ENCODE data around the gene MPND.
"Not testable (repeated sequence)": the region's sequence is repeated elsewhere in the genome, so short reads cannot be mapped to it uniquely, and the experiment has no call there.

Gene MPND

DNA sequence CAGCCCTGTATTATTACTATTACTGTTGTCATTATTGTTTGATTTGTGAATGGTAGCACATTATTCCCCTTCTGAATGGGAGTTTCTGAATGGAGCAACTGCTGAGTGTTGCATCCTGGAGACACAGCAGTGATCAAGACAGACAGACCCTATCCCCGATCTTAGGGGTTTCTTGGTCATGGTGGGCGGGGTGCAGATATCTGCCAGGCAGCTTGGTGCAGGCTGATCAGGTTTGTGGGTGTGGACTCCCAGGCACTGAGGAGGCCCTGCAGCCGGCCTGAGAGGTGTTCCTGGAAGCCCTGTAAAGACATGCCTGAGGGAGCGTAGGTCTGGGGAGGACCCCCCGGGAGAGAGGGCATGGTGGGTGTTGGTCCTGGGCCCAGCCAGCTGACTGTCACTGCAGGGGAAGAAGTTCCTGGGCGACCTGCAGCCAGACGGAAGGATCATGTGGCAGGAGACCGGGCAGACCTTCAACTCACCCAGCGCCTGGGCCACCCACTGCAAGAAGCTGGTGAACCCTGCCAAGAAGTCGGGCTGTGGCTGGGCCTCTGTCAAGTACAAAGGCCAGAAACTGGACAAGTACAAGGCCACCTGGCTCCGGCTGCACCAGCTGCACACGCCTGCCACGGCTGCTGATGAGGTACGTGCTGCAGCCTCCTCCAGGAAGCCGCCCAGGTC lies 2.1 kb downstream of the MPND start:
- DNase-seq (ENCODE audit: insufficient read length, low spot score) (no peak), FAIRE-seq (no peak)

DNA sequence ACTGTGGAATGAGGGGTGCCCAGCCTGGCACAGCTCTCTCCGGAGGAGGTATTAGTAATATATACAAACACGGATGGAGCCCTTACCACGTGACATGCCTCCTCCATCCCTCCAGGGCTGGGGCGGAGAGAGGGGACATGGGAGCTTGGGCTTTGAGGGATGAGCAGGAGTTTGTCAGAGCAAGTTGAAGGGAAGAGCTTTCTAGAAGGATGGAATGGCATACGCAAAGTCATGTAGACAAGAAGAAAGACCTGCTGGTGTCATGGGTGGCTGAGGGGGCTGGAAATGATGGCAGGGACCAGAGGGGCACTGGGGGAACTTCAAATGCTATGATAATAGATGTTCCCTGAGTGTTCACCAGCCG lies 2.6 kb downstream of the MPND start:
- FAIRE-seq (no peak), DNase-seq (ENCODE audit: insufficient read length, low spot score) (no peak)

DNA sequence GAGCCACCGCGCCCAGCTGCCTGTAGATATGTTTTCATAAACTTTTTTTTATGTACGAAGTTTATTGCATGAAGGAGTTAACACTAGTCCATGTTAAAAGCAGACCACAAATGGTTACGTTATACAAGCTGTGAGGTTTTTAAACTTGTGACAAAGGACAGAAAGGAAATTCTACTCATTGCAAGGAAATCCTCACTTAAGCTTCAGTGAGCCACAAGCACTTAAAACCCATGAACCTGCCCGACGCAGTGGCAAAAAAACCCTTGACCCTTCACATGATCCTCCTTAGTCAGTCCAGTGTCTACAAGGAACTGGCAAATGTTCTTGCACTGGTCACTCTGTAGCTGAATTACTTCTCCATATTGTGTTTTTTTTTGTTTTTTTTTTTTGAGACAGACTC lies 4.2 kb downstream of the MPND start:
- DNase-seq (ENCODE audit: insufficient read length, low spot score): no peak
- FAIRE-seq: no peak

DNA sequence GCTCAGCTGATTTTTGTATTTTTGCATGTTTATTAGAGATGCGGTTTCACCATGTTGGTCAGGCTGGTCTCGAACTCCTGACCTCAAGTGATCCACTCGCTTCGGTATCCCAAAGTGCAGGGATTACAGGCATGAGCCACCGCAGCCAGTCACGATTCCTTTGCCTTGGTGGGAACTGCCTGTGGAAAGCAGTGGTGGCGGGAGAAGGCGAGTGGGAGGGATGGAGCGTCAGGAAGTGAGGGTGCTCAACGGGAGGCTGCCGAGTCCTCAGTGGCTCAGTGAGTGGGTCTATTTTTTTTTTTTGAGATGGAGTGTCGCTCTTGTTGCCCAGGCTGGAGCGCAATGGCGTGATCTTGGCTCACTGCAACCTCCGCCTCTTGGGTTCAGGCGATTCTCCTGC lies 5.9 kb downstream of the MPND start:
- FAIRE-seq; DNase-seq (ENCODE audit: insufficient read length, low spot score): not testable (repeated sequence)

DNA sequence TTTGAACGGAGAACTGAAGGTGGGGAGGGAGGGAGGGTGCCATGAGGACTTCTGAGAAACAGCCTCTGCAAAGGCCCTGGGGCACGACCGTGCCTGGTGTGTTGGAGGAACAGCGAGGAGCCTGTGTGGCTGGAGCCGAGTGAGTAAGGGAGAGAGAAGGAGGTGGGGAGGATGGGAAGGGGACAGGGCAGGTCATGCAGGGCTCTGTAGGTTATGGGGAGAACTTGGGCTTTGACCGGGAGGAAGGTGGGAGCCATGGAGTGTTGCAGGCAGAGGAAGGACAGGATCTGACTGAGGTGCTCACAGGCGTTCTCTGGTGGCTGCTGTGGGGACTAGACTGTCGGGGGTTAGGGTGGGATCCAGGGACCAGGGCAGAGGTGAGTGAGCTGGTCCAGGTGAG lies 6.7 kb downstream of the MPND start:
- DNase-seq (ENCODE audit: insufficient read length, low spot score) (no peak), FAIRE-seq (no peak)

DNA sequence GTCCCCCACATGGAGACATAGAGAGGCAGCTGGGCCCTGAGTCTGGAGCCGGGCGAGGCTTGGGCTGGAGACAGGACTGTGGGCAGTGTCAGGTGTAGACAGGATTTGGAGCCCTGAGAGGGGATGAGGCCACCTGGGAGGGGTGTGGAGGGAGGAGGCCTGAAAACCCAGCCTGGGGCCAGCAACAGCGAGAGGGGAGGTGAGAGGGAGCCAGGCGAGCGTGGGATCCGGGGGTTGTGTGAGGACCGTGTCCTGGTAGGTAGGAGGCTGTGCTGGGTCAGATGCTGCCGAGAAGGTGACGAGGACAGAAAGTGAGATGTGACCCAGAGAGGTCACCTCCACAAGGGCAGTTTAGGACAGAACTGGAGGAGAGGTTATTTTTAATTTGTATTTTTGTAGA lies 7.4 kb downstream of the MPND start:
- no peak for FAIRE-seq
- DNase-seq (ENCODE audit: insufficient read length, low spot score): no peak

DNA sequence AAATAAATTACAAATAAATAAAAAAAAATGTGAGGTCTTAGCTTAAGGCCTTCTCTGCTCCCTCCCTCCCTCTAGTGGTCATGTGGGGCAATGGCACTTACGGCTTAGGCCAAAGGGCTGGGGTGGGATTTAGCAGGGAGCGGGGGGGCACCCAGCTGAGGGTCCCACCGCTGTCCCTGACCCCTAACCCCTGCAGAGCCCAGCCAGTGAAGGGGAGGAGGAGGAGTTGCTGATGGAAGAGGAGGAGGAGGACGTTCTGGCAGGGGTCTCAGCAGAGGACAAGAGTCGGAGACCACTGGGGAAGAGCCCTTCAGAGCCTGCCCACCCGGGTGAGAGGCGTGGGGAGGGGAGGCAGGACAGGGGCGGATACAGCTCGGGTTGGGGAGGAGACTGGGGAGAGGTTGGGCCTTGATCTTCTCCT lies 9.3 kb downstream of the MPND start:
- peak; percentile 52 for FAIRE-seq

DNA sequence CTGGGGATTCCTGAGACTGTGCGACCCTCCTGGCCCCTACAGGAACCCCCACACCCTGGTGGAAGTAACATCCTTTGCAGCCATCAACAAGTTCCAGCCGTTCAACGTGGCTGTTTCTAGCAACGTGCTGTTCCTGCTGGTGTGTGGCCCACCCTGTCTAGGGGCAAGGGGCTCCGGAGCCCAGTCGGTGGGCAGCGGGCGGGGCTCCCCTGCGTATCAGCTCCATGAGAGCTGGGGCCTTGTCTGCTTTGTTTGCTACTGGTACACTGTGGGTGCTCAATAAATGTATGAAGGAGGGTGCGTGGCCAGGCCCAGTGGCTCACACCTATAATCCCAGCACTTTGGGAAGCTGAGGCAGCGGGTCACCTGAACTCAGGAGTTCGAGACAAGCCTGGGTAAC lies 10.9 kb downstream of the MPND start:
- DNase-seq (ENCODE audit: insufficient read length, low spot score) (no peak), FAIRE-seq (no peak)

More for the DNA sequence above, 9.3 kb downstream of the MPND start:
- peak; percentile 70 for DNase-seq (ENCODE audit: insufficient read length, low spot score)

DNA sequence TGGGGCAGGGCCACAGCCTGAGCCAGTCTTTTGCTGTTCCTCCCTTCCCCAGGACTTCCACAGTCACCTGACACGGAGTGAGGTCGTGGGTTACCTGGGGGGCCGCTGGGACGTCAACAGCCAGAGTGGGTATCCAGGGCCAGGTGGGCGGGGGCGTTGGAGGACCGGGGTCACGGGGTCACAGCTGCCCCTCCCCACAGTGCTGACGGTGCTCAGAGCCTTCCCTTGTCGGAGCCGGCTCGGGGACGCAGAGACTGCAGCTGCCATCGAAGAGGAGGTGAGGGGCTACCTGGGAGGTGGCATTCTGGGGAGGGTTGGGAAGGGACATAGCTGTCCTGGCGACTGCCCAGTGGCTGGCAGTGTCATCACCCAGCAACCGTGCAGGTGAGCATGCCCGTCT lies 11.5 kb downstream of the MPND start:
- no peak for FAIRE-seq
- no peak for DNase-seq (ENCODE audit: insufficient read length, low spot score)

DNA sequence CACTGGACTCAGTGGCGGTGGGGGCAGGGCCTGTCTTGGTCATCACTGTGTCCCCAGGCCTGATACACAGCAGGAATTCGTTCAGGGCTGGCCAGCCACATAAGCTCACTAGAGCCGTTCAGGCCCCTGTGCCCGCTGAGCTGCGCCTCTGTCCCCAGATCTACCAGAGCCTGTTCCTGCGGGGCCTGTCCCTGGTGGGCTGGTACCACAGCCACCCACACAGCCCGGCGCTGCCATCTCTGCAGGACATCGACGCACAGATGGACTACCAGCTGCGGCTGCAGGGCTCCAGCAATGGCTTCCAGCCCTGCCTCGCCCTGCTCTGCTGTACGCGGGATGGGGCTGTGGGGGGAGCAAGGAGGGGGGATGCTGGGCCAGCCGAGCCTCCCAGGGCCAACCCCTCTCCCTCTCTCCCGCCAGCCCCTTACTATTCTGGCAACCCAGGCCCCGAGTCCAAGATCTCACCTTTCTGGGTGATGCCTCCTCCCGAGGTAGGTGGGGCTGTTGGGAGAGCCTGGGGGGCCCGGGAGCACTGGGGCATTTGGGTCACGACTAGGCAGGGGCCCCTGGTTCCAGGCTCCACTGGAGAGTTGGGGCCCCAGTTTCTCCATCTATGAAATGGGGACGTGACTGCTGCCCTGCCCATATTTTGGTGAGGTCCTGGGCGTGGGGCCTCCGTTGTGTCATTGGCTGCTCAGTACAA lies 13.9 kb downstream of the MPND start:
- FAIRE-seq (no peak), DNase-seq (ENCODE audit: insufficient read length, low spot score) (no peak)

DNA sequence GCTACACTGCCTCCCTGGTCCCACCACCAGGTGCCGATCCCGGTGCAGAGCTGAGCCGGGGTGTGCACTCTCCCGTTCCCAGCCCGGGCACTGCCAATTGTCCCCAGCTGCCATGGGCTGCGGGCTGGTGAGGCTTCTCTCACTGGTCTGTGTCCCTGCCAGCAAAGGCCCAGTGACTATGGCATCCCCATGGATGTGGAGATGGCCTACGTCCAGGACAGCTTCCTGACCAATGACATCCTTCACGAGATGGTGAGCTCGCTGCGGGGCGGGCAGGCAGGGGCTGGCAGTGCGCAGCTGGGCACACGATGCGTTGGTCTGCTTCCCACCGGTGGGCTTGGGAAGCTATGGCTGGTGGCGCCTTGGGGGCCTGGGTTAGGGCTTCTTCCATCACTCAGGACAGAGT lies 14.6 kb downstream of the MPND start:
- FAIRE-seq (no peak), DNase-seq (ENCODE audit: insufficient read length, low spot score) (no peak)

DNA sequence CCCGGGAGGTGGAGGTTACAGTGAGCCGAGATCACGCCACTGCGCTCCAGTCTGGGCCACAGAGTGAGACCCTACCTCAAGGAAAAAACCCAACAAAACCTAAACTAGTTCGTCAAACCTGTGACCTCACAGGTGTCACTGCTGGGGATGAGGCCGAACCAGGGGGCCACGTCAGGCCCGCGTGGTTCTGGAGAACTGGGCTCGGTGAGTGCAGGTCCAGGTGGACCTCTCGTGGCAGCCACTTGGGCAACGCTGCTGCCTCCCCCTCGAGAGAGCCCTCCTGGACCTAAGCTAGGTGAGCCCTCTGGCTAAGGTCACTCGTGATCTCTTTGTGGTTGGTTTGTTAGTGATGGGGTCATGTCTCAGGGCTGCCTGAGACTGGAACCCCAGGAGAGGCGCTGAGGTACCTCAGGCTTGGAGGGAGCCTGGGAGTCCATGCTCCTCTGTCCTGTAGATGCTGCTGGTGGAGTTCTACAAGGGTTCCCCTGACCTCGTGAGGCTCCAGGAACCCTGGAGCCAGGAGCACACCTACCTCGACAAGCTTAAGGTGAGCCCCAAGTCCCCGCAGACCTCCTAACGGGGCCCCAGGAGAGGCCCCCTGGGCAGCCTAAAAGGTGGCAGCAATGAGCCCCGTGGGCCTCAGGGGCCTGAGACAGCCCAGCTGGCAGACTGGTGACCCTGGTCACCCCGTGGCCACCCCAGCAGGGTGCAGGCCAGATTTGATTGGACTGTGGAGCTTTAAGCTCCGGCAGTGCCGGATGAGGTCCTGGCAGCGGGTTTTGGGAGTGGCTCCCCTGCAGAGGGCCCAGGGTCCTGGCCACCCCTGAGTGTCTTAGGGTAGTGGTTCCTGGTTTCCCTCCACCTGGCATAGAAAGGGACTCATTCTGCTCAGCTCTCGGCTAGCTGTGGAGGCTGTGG lies 15.6 kb downstream of the MPND start:
- DNase-seq (ENCODE audit: insufficient read length, low spot score): no peak
- FAIRE-seq: no peak

DNA sequence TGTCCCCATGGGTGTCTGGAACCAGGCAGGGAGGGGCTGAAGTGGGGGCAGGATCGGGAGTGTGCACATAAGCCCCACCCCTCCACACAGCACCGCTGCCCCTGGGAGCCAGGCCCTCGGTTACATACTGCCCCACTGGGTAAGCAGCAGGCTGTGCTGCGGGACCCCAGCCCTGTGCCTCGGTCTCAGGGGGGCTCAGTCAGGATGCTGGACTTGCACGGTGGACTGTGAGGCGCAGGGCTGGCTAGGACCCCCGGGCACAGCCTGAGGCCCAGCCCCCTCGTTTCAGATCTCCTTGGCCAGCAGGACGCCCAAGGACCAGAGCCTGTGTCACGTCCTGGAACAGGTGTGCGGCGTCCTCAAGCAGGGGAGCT lies 16.3 kb downstream of the MPND start:
- FAIRE-seq (no peak), DNase-seq (ENCODE audit: insufficient read length, low spot score) (no peak)

DNA sequence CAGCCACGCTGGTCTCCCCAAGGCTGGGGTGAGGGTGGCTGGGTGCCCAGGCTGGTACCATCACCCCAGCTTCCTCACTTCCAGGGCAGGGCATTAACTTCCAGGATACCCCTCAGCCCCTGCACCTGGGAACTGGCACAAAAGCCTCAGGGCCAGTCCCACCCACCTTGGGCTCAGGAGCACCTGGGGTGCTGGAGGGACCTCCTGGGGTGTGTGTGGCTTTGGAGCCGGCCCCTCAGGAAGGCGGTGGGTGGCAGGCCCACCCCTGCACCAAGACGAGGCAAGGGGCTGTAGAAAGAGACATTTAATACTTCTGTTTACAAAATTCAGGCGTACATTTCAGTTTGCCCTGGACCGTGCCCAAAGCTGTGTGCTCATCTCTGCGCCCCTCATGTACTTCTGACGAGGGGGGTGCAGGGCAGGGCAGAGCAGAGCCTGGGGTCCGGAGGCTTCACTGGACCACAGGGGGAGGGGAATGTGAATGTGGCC lies 16.8 kb downstream of the MPND start:
- DNase-seq (ENCODE audit: insufficient read length, low spot score): no peak
- FAIRE-seq: no peak

DNA sequence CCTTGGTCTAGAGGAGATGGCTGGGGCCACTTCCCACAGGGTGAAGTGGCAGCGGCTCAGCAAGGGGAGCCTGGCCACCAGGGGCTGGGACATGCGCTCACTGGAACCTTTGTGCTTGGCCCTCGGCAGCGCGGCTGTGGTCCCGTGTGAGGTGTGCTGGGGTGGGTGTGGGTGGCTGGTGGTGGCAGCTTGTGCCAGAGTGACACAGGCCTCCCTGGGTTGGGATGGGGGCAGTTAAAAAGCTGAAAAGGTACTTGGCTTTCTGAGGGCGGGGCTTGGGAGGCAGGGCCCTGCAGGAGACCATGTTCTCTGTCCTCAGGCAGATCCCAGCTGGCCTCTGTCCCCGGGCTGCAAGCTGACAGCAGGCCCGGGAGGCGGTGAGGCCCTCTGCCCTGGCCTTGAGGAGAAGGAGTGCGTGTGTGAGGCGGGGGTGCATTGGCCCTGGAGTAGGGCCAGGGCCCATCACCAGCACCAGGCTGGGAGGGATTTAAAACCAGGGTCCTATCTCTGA lies 17.3 kb downstream of the MPND start:
- FAIRE-seq (no peak), DNase-seq (ENCODE audit: insufficient read length, low spot score) (no peak)

DNA sequence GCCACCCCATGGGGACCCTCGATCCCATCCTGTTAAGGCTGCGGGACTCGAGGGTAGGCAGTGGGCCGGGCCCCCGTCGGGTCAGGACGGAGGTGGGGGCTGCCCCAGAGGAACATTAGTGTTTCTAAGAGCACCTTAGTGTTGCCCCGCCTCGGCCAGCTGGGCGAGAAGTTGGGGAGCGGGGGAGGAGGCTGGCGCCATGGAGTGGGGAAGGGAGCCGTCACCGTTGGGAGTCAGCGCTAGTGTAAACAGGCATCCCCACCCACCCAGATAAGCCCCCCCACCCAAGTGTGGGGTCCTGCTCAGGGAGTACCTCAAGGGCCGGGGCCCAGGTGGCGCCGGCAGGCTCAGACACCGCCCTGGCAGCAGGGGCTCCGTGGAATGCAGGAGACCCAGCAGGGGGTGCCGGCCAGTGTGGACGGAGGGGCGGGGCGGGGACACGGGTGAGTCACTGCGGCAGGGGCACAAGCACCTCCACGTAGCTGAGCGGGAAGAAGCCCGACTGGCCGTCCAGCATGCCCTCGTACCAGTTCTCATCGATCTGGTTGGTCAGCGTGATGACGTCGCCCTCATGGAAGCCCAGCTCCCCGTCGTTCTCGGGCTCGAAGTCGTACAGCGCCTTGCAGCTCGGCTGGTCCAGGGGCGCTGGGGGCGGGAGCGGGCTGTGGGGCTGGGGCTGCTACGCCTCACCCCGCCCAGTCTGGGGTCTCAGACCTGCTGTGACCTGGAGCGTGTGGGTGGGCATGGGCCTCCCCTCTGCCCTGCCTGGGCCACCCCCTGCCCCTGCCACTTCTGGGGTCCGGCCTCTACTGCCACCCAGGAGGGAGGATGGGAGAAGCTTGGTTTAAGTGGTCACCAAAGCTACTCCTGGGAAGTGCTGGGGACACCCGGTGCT lies 18.0 kb downstream of the MPND start:
- no peak for DNase-seq (ENCODE audit: insufficient read length, low spot score)
- FAIRE-seq: no peak

DNA sequence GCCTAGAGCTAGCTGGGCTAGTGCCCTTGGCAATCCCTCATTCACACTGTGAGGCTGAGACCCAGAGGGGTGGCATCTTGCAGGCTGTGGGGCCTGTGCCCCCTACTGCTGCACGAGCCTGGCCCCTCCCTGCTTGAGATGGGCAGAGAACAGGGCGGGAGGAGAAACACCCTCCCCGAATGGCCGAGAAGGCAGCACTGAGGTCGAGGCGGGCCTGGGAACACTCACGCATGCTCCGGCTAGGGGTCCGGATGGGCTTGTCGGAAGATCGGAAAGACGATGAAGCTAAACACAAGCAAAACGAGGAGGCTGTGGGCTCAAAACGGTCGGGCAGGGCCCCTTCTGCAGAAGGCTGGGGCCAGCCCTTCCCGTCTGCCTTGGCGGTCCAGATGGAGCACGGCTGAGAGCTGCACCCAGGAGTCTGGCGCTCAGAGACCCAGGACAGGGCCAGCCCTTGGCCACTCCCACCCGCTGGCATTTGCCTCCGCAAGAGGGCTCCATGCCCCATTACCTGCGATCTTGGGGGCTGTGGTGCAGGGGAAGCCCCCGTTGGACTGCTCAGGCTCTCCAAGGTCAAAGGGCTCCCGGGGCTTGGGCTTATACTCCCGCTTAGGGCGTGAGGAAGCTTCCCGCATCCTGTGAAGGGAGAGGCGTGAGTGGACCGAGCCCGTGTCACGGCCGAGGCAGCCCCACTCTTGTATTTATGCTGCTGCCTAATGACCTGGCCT lies 18.9 kb downstream of the MPND start:
- DNase-seq (ENCODE audit: insufficient read length, low spot score): no peak
- no peak for FAIRE-seq

DNA sequence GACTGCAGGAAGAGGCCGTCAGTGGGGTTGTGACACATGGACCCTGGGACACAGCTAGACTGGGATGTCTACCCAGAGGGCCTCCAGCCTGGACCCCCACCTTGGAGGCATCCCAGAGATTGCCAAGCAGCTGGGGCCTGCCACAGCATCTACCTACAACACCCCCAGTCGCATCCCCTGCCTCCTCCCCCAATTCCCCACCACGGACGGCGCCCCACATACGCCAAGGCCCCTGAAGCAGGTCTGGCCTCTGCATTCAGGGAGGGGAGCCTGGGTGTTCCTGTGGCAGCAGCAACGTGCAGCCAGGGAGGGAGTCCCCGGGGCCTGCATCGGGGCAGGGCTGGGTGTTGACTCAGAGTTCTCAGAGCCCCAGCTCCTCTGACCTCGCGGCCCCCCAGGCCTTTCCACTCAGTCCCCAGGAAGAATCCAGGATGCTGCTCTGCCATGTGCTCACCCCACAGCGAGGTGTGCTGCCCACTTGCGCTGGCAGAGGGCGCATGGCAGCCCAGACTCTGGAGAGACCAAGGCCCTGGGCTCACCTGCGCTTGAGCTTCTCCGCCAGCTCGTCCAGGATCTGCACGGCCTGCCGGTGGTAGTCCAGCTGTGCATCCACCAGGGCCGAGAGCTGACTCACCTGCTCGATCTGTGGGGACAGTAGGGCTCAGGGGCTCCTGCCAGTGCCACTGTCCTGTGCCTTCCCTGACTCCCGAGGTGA lies 19.6 kb downstream of the MPND start:
- FAIRE-seq (no peak), DNase-seq (ENCODE audit: insufficient read length, low spot score) (no peak)

All from GM19239 (cell line).